C4-2B (cell line): Measurements from ENCODE around the gene CSTPP1.
"Not testable (repeated sequence)": the region's sequence is repeated elsewhere in the genome, so short reads cannot be mapped to it uniquely, and the experiment has no call there.

Experiments
- H3K27ac ChIP-seq: fragments of 450-650 bp; 2 replicates; pipeline ENCODE4 v1.5.1; 2017
- CTCF ChIP-seq: fragments of 450-650 bp; conservative IDR thresholded peaks from 2 replicates; pipeline ENCODE4 v1.5.1; 2017; ENCODE audit warnings: mild to moderate bottlenecking
- ZFX ChIP-seq: fragments of 450-650 bp; IDR thresholded peaks from 2 replicates; pipeline ENCODE4 v1.6.1; 2017

The CSTPP1 gene

GRCh38 chr11:47192111-47192510 lies 255.6 kb downstream of the CSTPP1 start:
- no peak for TF ChIP-seq ZFX
- no peak overlapping the region for H3K27ac ChIP-seq

GRCh38 chr11:47198161-47198560 lies 261.6 kb downstream of the CSTPP1 start:
- H3K27ac ChIP-seq: not testable (repeated sequence)

- no peak for TF ChIP-seq ZFX
- no peak overlapping the region for H3K27ac ChIP-seq
These were observed 264.5 kb downstream of the CSTPP1 start for GRCh38 chr11:47201015-47201414.

- TF ChIP-seq ZFX: no peak
- no peak for TF ChIP-seq CTCF
These were observed 266.0 kb downstream of the CSTPP1 start for GRCh38 chr11:47202576-47202975.

GRCh38 chr11:47204637-47204989 lies 268.1 kb downstream of the CSTPP1 start:
- H3K27ac ChIP-seq: peak overlapping the region; percentile 14; the same call in 1 of the 2 replicates
- TF ChIP-seq ZFX (no peak), CTCF (no peak)

More at GRCh38 chr11:47202576-47202975, 266.0 kb downstream of the CSTPP1 start:
- no peak overlapping the region for H3K27ac ChIP-seq

GRCh38 chr11:47206577-47206976 lies 270.0 kb downstream of the CSTPP1 start:
- H3K27ac ChIP-seq: not testable (repeated sequence)

- TF ChIP-seq CTCF (no peak), ZFX (no peak)
- no peak overlapping the region for H3K27ac ChIP-seq
These were observed 270.9 kb downstream of the CSTPP1 start for GRCh38 chr11:47207459-47207858.

- not testable (repeated sequence) for H3K27ac ChIP-seq
These were observed 271.5 kb downstream of the CSTPP1 start for GRCh38 chr11:47208008-47208552.

- no peak for TF ChIP-seq ZFX
- no peak for TF ChIP-seq CTCF
These were observed 272.1 kb downstream of the CSTPP1 start for GRCh38 chr11:47208628-47209027.

More at GRCh38 chr11:47208628-47209027, 272.1 kb downstream of the CSTPP1 start:
- H3K27ac ChIP-seq: no peak overlapping the region
